ACC112 (cell line): ENCODE data around the gene EBF3.

ENCODE experiments used
- H2AFZ ChIP-seq: fragments of 200-600 bp; sonication (generic); one replicate; pipeline ENCODE4 v1.6.0; 2017; ENCODE audit warnings: antibody characterized with exemption, low read length; ENCODE audit not compliant: unreplicated experiment
- H3K27ac ChIP-seq: fragments of 200-600 bp; sonication (generic); 2 replicates; pipeline ENCODE4 v1.5.1; 2014; ENCODE audit warnings: low read depth, mild to moderate bottlenecking, antibody characterized with exemption, low read length, moderate library complexity
- H3K27me3 ChIP-seq: fragments of 200-600 bp; sonication (generic); 2 replicates; pipeline ENCODE4 v1.6.1; 2014; ENCODE audit warnings: mild to moderate bottlenecking, antibody characterized with exemption, low read length, moderate library complexity, mixed read lengths; ENCODE audit not compliant: insufficient read depth
- H3K36me3 ChIP-seq: fragments of 200-600 bp; sonication (generic); 2 replicates; pipeline ENCODE4 v1.6.1; 2016; ENCODE audit warnings: mild to moderate bottlenecking, antibody characterized with exemption, low read length, moderate library complexity, mixed read lengths; ENCODE audit not compliant: insufficient read depth
- H3K4me1 ChIP-seq: fragments of 200-600 bp; sonication (generic); one replicate; pipeline ENCODE4 v1.6.1; 2016; ENCODE audit warnings: low read length, mixed read lengths; ENCODE audit not compliant: insufficient read depth, unreplicated experiment, control insufficient read depth
- H3K4me3 ChIP-seq: fragments of 200-600 bp; sonication (generic); 2 replicates; pipeline ENCODE4 v1.5.1; 2014; ENCODE audit warnings: mild to moderate bottlenecking, low read depth, low read length
- H3K79me2 ChIP-seq: fragments of 200-600 bp; sonication (generic); one replicate; pipeline ENCODE4 v1.6.0; 2016; ENCODE audit warnings: low read length; ENCODE audit not compliant: control insufficient read depth, unreplicated experiment, insufficient read depth

EBF3 gene

GRCh38 chr10:129816656-129817045 is 147.4 kb downstream of the EBF3 start:
- Histone ChIP-seq H3K27me3 (peaks cover 9% of the 10 kb centered on the region), H2AFZ (no peak overlapping the region), H3K79me2 (no peaks in the 10 kb centered on the region), H3K4me1 (no peaks in the 10 kb centered on the region), H3K27ac (no peak overlapping the region), H3K4me3 (no peak overlapping the region), H3K36me3 (no peaks in the 10 kb centered on the region)

- Histone ChIP-seq H3K27ac (no peak overlapping the region), H3K4me1 (no peaks in the 10 kb centered on the region), H2AFZ (no peak overlapping the region), H3K4me3 (no peak overlapping the region), H3K79me2 (no peaks in the 10 kb centered on the region), H3K36me3 (no peaks in the 10 kb centered on the region), H3K27me3 (peaks cover 7% of the 10 kb centered on the region)
Measured at GRCh38 chr10:129815898-129816655, 148.0 kb downstream of the EBF3 start.

GRCh38 chr10:129814681-129815646 is 149.1 kb downstream of the EBF3 start:
- Histone ChIP-seq H3K27ac (no peak overlapping the region), H3K79me2 (no peaks in the 10 kb centered on the region), H3K27me3 (peaks cover 7% of the 10 kb centered on the region), H3K4me3 (no peak overlapping the region), H3K4me1 (no peaks in the 10 kb centered on the region), H3K36me3 (no peaks in the 10 kb centered on the region), H2AFZ (no peak overlapping the region)

GRCh38 chr10:129812398-129812797 is 151.7 kb downstream of the EBF3 start:
- Histone ChIP-seq H3K27me3 (peaks cover 7% of the 10 kb centered on the region; the same call in 1 of the 2 replicates), H3K36me3 (no peaks in the 10 kb centered on the region), H2AFZ (no peak overlapping the region), H3K79me2 (no peaks in the 10 kb centered on the region), H3K4me3 (no peak overlapping the region), H3K4me1 (no peaks in the 10 kb centered on the region), H3K27ac (no peak overlapping the region)

GRCh38 chr10:129811208-129811607 is 152.9 kb downstream of the EBF3 start:
- no peaks in the 10 kb centered on the region for H3K4me1 ChIP-seq
- H3K4me3 ChIP-seq: no peak overlapping the region
- H3K27me3 ChIP-seq: peaks cover 7% of the 10 kb centered on the region; the same call in 1 of the 2 replicates
- no peaks in the 10 kb centered on the region for H3K79me2 ChIP-seq
- no peak overlapping the region for H2AFZ ChIP-seq
- no peak overlapping the region for H3K27ac ChIP-seq
- no peaks in the 10 kb centered on the region for H3K36me3 ChIP-seq

GRCh38 chr10:129809841-129810240 is 154.2 kb downstream of the EBF3 start:
- Histone ChIP-seq H3K79me2 (no peaks in the 10 kb centered on the region), H3K4me1 (no peaks in the 10 kb centered on the region), H2AFZ (no peak overlapping the region), H3K27me3 (peaks cover 7% of the 10 kb centered on the region; the same call in 1 of the 2 replicates), H3K27ac (no peak overlapping the region), H3K36me3 (no peaks in the 10 kb centered on the region), H3K4me3 (no peak overlapping the region)

- H3K27ac ChIP-seq: no peak overlapping the region
- no peaks in the 10 kb centered on the region for H3K36me3 ChIP-seq
- H3K4me3 ChIP-seq: no peak overlapping the region
- no peaks in the 10 kb centered on the region for H3K79me2 ChIP-seq
- no peaks in the 10 kb centered on the region for H3K4me1 ChIP-seq
- no peak overlapping the region for H2AFZ ChIP-seq
- H3K27me3 ChIP-seq: peaks cover 7% of the 10 kb centered on the region; the same call in 1 of the 2 replicates
Measured at GRCh38 chr10:129809431-129809830, 154.6 kb downstream of the EBF3 start.

- peaks cover 7% of the 10 kb centered on the region; the same call in 1 of the 2 replicates for H3K27me3 ChIP-seq
- no peaks in the 10 kb centered on the region for H3K4me1 ChIP-seq
- H3K36me3 ChIP-seq: no peaks in the 10 kb centered on the region
- H3K27ac ChIP-seq: no peak overlapping the region
- H3K79me2 ChIP-seq: no peaks in the 10 kb centered on the region
- no peak overlapping the region for H2AFZ ChIP-seq
- H3K4me3 ChIP-seq: no peak overlapping the region
Measured at GRCh38 chr10:129808092-129808983, 155.7 kb downstream of the EBF3 start.

- Histone ChIP-seq H3K36me3 (no peaks in the 10 kb centered on the region), H3K4me1 (no peaks in the 10 kb centered on the region), H3K4me3 (no peak overlapping the region), H3K27ac (no peak overlapping the region), H3K79me2 (no peaks in the 10 kb centered on the region), H3K27me3 (no peaks in the 10 kb centered on the region), H2AFZ (no peak overlapping the region)
Measured at GRCh38 chr10:129807211-129807610, 156.9 kb downstream of the EBF3 start.

- no peaks in the 10 kb centered on the region for H3K4me1 ChIP-seq
- no peaks in the 10 kb centered on the region for H3K79me2 ChIP-seq
- H3K27ac ChIP-seq: no peak overlapping the region
- H3K36me3 ChIP-seq: no peaks in the 10 kb centered on the region
- H3K27me3 ChIP-seq: no peaks in the 10 kb centered on the region; the same call in 1 of the 2 replicates
- H2AFZ ChIP-seq: no peak overlapping the region
- H3K4me3 ChIP-seq: no peak overlapping the region
Measured at GRCh38 chr10:129800796-129801340, 163.2 kb downstream of the EBF3 start.
